Subcutaneous abdominal adipose tissue (tissue), 5 donors: ENCODE results near the gene LMNB1.
"Not testable (repeated sequence)": the region's sequence is repeated elsewhere in the genome, so short reads cannot be mapped to it uniquely, and the experiment has no call there.

ENCODE experiments used
- H3K27ac ChIP-seq: one replicate; pipeline ENCODE4 v1.7.0; 2013; ENCODE audit warnings: low read depth, mild to moderate bottlenecking, inconsistent platforms, low read length, moderate library complexity
- H3K27me3 ChIP-seq, 5 donors: one replicate each; pipeline ENCODE4 v1.7.0; 2013; ENCODE audit warnings: low read length in 5 of 5, inconsistent platforms in 1 of 5; ENCODE audit not compliant: control insufficient read depth in 5 of 5, insufficient read depth in 4 of 5
- H3K36me3 ChIP-seq, 5 donors: one replicate each; pipeline ENCODE4 v1.7.0; 2013; ENCODE audit warnings: low read length in 5 of 5; ENCODE audit not compliant: control insufficient read depth in 5 of 5, insufficient read depth in 5 of 5
- H3K4me1 ChIP-seq, 5 donors: one replicate each; pipeline ENCODE4 v1.7.0; 2013; ENCODE audit warnings: low read length in 5 of 5, mild to moderate bottlenecking in 3 of 5, moderate library complexity in 1 of 5; ENCODE audit not compliant: control insufficient read depth in 5 of 5, insufficient read depth in 5 of 5
- H3K4me3 ChIP-seq, 5 donors: one replicate each; pipeline ENCODE4 v1.7.0; 2013; ENCODE audit warnings: low read length in 5 of 5, low read depth in 1 of 5
- H3K9ac ChIP-seq, 5 donors: one replicate each; pipeline ENCODE4 v1.7.0; 2013; ENCODE audit warnings: low read length in 5 of 5, mild to moderate bottlenecking in 4 of 5, moderate library complexity in 3 of 5
- H3K9me3 ChIP-seq, 5 donors: one replicate each; pipeline ENCODE4 v1.7.0; 2013; ENCODE audit warnings: low read length in 5 of 5; ENCODE audit not compliant: control insufficient read depth in 5 of 5
- donor health status: healthy.
- donor health status: healthy.
- donor health status: healthy.
- donor health status: healthy.
- donor health status: healthy.

Gene LMNB1

DNA sequence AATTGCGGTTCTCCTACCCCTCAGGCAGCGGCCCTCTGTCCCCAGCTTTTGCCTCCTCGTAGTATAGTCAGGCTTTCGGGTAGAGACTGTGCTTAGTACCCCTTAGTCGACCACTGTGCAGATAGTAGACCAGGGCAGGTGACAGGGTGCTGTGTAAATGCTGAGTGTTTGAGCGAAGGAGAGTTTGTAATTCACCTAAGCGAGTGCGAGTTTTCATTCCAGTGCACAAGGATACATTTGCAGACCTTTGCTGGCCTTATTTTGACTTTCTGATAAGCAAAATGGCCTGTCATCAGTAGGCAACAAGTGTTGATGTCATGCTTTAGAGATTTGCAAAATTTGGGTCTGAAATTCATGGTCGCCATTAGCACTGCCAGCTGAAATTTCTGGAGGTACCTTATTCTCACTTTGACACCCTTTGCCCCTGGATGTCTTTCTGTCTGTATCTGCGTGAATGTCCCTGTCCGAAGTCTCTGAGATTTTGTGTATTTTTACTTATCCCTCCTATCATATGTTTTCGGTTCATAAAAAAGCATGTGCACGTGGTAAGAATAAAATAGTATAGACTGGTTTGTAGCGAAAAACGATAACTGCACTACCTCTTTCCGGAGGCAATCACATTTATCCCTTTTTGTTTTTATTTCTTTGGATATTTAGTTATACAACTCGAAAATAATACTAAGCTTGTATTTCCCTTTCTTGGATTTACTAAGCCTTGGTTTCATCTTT, 1.9 kb downstream of the LMNB1 start:
- H3K36me3 ChIP-seq, result no peaks in the 10 kb centered on the region
- peak overlapping the region; percentile 56 to 96 (median 84) for H3K4me3 ChIP-seq
- H3K4me1 ChIP-seq, result peaks cover 3 to 31% (median 23%) of the 10 kb centered on the region in 5 donors
- no peaks in the 10 kb centered on the region for H3K27me3 ChIP-seq
- no peaks in the 10 kb centered on the region for H3K9me3 ChIP-seq
- peak overlapping the region; percentile 3 to 80 (median 48) for H3K9ac ChIP-seq
- H3K27ac ChIP-seq, result no peak overlapping the region

DNA sequence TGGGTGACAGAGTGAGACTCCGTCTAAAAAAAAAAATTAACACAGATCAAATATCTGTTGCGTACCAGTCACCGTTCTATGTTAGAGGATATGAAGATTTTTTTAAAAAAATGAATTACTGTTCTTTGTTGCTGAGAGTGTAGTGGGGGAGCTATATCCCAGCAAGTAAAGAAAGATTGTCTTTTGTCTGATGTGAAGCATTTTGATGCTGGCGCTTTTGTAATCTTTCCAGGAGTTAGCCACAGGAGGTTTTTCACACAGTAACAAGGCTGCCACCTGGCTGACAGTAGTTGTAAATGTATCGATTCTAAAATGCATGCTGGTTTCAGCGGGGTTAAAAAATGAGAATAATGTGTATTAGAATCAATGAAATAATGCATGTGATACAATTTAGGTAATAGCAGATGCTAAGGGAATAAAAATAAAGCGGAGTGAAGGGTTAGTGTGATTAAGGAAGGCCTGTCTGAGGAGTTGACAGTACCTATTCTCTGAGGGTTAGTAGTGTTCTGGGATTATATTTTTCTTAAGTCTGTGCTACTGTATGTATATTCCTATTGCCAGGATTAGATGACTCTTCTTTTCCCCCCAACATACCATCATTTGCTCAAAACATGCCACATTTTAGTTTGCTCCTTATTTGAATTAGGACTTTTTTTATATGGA, 3.4 kb downstream of the LMNB1 start:
- Histone ChIP-seq H3K27ac (no peak overlapping the region), H3K9ac (no peak overlapping the region), H3K4me3 (no peak overlapping the region), H3K4me1 (peaks cover 3 to 31% (median 23%) of the 10 kb centered on the region in 5 donors), H3K9me3 (no peaks in the 10 kb centered on the region), H3K36me3 (no peaks in the 10 kb centered on the region), H3K27me3 (no peaks in the 10 kb centered on the region)

DNA sequence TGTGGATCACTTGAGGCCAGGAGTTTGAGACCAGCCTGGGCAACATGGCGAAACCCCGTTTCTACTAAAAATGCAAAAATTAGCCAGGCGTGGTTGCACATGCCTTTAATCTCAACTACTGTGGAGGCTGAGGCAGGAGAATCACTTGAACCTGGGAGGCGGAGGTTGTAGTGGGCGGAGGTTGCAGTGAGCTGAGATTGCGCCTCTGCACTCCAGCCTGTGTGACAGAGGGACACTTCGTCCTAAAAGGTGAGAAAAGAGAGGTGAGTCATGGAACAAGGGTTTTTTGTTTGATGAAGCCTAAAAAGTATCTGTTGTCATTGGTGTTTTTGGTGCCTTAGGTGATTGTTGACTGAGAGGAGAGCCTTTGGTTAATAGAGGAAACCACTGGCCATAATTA, 11.5 kb downstream of the LMNB1 start:
- not testable (repeated sequence) for H3K4me1 ChIP-seq, H3K27ac ChIP-seq, H3K9me3 ChIP-seq, H3K36me3 ChIP-seq, H3K27me3 ChIP-seq, H3K4me3 ChIP-seq
- H3K9ac ChIP-seq, result peak overlapping the region in 1 of 5 donors; percentile 20

DNA sequence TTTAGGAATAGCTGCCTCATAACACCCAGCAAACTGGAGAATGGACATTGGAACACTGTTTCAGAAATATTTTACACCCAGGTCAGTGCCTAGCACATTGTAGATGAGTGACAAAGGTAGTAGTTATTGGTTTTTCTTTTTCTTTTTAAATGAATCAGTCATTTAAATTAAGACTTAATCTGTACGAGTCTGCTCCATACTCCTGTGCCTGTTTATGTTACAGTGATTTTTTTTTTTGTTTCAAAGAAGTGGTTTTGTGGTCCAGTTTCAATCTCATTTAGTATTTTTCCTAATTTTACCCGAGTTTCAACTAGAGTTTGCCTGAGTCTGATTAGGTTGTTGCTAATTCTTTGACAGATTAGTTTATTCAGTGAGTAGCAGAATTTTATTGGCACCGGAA, 16.2 kb downstream of the LMNB1 start:
- Histone ChIP-seq H3K4me3 (no peak overlapping the region), H3K9ac (no peak overlapping the region), H3K9me3 (no peaks in the 10 kb centered on the region), H3K36me3 (no peaks in the 10 kb centered on the region), H3K4me1 (no peaks in the 10 kb centered on the region), H3K27me3 (no peaks in the 10 kb centered on the region), H3K27ac (no peak overlapping the region)

DNA sequence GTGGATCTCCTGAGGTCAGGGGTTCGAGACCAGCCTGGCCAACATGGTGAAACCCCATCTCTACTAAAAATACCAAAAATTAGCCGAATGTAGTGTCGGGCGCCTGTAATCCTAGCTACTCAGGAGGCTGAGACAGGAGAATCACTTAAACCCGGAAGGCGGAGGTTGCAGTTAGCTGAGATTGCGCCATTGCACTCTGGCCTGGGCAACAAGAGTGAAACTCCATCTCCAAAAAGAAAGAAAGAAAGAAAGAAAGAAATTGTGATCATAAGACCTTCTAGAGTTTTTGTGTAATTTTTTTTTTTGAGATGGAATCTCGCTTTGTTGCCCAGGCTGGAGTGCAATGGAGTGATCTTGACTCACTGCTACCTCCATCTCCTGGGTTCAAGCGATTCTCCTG, 16.7 kb downstream of the LMNB1 start:
- H3K9ac ChIP-seq, H3K27ac ChIP-seq, H3K9me3 ChIP-seq, H3K36me3 ChIP-seq, H3K4me3 ChIP-seq, H3K4me1 ChIP-seq, H3K27me3 ChIP-seq: not testable (repeated sequence)

DNA sequence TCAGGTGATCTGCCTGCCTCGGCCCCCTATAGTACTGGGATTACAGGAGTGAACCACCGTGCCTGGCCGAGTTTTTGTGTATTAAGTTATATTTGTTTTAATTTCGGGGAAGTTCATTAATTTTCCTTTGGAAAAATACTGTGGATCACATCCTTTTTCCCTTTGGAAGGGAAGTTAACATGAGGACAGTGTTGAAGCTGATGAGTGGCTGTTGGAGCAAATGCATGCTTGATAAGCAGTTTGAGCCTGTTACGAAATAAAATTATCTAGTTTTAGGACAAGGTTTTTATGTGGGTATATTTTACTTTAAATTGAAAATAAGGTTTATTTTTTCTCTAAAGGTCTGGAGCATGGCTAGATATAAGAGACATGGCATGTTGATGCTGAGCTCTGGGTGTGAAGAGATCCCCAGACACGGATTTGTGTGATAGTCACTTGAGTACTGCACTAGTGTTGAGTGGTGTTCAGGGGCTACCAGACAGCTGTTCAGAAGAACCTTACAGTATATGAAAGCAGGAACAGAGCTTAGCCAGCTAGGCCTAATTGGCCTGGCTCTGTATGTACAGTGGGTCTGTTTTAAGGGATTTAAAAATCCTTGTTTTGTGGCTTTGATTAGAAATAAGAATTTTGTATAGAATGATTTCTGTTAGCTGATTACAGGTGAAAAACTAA, 17.4 kb downstream of the LMNB1 start:
- Histone ChIP-seq H3K27ac (no peak overlapping the region), H3K36me3 (no peaks in the 10 kb centered on the region), H3K4me3 (no peak overlapping the region)

DNA sequence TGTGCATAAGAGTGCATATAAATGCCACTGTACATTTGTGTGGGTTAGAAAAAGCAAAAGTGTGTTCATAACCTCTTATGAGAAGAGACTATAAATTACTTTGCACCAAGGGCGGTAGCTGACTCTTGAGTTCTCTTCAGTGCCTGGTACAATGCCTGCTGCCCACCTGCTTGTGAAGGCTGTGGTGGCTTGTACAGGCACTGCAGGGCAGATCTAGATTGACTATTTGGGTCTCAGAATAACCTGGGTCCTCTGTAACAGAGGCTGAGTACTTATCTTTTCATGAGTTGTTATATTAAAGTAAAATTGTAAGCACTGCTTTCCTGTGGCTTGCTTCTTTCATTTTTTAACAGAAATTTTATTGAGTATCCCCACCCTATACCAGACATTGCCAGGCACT, 22.8 kb downstream of the LMNB1 start:
- no peak overlapping the region for H3K4me3 ChIP-seq
- H3K36me3 ChIP-seq, result no peaks in the 10 kb centered on the region
- no peaks in the 10 kb centered on the region for H3K4me1 ChIP-seq
- H3K9ac ChIP-seq, result no peak overlapping the region
- H3K9me3 ChIP-seq, result no peaks in the 10 kb centered on the region
- no peak overlapping the region for H3K27ac ChIP-seq
- H3K27me3 ChIP-seq, result no peaks in the 10 kb centered on the region

More for the DNA sequence above, 17.4 kb downstream of the LMNB1 start:
- H3K4me1 ChIP-seq, result no peaks in the 10 kb centered on the region
- H3K9ac ChIP-seq, result no peak overlapping the region
- no peaks in the 10 kb centered on the region for H3K9me3 ChIP-seq
- H3K27me3 ChIP-seq, result no peaks in the 10 kb centered on the region

DNA sequence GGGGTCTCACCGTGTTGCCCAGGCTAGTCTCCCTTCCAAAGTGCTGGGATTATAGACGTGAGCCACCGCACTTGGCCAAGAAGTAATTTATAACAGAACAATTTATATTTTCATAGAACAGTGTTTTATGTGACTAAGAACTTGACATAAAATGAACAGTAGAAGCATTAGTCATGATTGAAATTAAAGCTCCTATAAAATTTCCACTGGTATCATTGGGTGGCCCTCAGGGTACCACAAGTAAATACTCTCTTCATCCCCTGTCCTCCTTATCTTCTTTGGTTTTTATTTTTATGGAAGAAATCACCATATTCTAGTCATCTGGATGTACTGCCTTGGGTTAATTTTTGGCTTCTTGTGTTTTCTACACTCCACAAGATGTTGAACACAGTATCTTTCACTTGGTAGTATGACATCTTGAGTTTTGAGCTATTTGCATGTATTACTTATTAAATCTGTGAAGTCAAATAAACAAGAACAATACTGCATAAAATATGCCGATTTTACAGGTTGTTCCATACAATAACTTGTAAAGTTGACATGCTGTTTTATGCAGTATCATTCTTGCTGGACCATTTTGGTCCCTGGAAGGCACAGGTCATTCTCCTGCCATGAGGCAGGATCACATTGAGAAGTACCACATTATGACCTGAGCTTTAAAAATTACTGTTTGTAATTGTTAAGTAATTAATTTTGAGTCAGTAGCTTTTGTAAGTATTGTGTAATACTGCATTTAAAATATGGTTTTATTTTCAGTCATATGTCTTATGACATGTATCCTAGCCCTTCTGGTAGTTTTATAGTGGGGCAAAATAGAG, 24.4 kb downstream of the LMNB1 start:
- Histone ChIP-seq H3K9me3 (no peaks in the 10 kb centered on the region), H3K27me3 (no peaks in the 10 kb centered on the region), H3K4me3 (no peak overlapping the region), H3K9ac (no peak overlapping the region), H3K36me3 (no peaks in the 10 kb centered on the region), H3K4me1 (no peaks in the 10 kb centered on the region), H3K27ac (no peak overlapping the region)

DNA sequence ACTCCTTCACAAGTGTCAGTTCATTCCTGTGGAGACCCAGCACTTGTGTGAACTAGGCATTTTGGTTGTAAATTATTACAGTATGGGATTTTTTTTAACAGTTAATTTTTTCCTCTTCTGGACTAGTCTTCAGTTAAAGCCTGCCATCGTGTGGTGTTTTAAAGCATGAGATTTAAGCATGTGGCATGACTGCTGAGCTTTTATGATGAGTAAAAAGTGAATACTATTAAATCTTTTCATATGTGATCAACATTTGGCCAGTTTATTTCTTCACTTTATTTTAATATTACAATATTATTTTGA, 25.0 kb downstream of the LMNB1 start:
- H3K4me3 ChIP-seq, result no peak overlapping the region
- no peaks in the 10 kb centered on the region for H3K27me3 ChIP-seq
- H3K4me1 ChIP-seq, result no peaks in the 10 kb centered on the region
- no peaks in the 10 kb centered on the region for H3K9me3 ChIP-seq
- H3K9ac ChIP-seq, result no peak overlapping the region
- H3K27ac ChIP-seq, result no peak overlapping the region
- no peaks in the 10 kb centered on the region for H3K36me3 ChIP-seq

DNA sequence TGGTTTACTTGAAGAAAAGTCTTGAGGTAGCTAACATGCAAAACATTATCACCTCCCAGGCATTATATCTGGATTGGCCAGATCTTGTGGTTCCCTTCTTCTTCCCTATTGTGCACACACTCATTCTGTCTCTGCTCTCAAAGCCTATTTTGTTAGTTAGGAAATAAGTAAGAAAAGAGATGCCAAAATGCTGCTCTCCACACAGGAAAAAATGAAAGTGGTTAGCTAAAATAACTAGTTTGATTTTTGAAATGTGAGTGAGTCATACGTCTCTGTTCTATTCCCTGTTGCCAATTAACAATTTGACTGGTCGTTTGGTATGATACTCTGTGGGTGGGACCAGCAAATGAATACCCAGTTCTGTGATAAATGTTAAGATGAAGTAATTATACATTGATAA, 28.1 kb downstream of the LMNB1 start:
- Histone ChIP-seq H3K4me3 (no peak overlapping the region), H3K36me3 (no peaks in the 10 kb centered on the region), H3K4me1 (peaks cover 0 to 3% (median 0%) of the 10 kb centered on the region in 5 donors), H3K9ac (no peak overlapping the region), H3K9me3 (no peaks in the 10 kb centered on the region), H3K27me3 (no peaks in the 10 kb centered on the region), H3K27ac (no peak overlapping the region)
